ENCODE data around the gene ZNF473.

The ZNF473 gene

DNA sequence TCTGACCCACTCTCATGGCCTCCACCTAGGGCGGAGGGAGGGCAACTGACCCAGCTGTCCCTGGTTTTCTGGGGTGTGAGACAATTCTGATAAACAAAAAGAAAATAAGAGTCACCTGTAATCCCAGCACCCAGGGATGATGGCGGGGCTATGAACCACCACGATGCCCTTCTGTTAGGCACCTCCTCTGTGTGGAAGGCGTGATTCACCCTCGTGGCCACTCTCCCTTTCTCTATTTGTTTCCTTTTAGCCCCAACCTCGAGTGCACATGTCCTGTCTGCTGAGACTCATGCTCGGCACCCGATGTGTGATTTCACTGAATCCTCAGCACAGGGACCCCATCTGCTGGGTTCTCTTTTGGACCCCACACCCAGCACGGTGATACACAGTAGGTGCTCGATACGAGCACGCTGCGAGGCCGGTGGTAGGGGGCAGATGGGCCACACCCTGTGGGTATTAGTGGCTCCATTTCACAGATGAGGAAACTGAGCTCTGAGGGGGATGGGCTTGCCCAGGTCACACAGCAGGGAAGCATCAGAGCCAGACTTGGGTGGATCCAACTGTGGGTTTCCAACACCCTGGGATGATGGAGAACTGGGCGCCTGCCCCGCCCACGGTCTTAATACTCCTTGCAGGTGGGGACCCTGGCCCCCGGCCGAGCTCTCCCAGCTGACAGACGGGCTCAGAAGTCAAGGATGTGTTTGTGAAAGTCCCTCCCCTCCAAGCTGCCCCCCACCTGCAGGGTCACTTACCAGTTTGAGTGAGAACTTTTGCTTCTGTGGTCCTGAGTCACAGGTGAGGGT, 25.6 kb upstream of the ZNF473 start:
- no peaks in the 10 kb centered on the region for H3K9me3 ChIP-seq
- no peaks in the 10 kb centered on the region for H3K27me3 ChIP-seq
- TF ChIP-seq, protein P1, sequence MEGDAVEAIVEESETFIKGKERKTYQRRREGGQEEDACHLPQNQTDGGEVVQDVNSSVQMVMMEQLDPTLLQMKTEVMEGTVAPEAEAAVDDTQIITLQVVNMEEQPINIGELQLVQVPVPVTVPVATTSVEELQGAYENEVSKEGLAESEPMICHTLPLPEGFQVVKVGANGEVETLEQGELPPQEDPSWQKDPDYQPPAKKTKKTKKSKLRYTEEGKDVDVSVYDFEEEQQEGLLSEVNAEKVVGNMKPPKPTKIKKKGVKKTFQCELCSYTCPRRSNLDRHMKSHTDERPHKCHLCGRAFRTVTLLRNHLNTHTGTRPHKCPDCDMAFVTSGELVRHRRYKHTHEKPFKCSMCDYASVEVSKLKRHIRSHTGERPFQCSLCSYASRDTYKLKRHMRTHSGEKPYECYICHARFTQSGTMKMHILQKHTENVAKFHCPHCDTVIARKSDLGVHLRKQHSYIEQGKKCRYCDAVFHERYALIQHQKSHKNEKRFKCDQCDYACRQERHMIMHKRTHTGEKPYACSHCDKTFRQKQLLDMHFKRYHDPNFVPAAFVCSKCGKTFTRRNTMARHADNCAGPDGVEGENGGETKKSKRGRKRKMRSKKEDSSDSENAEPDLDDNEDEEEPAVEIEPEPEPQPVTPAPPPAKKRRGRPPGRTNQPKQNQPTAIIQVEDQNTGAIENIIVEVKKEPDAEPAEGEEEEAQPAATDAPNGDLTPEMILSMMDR (IDR thresholded peaks at IDR 0.05): no peak
- no peaks in the 10 kb centered on the region for H3K4me1 ChIP-seq (ENCODE audit: control insufficient read depth in 1 of 2, insufficient read depth in 1 of 2, low read depth in 1 of 2, low read length in 1 of 2)
- H3K27ac ChIP-seq: no peak overlapping the region
- H3K36me3 ChIP-seq: peaks cover 100% of the 10 kb centered on the region
- H3K4me3 ChIP-seq (ENCODE audit: low read depth in 1 of 2, low read length in 1 of 2): no peak overlapping the region

DNA sequence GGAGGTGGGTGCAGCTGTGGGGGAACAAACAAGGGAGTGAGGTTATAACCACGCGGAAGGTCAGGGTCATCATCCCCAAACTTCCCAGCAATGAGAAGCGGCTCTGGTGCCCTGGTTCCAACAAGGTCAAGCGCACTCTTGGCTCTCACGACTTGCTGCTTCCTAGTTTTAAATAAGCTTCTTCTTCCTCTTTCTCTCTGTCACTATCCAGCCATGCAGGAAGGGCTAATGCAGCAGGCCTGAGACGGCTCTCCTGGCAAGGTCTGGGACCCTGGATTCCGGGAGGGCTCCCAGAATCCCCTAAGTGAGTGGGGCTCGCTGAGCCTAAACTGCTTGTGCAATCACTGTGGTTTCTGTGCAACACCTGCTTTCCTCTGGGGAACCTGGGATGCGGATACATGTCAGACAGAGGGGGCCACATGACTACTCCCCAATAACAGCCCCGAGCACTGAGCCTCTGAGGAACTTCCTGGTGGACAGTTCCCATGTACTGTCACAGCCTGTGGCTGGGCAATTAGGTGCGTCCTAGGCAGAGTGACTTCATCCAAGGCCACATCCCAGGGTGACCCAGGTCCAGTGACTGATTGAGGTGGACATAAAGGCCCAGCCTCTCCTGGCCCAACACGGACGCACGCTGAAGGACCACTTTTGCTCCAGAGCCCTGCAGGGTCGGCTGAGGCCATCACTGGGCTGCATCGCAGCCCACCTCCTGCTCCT, 24.8 kb upstream of the ZNF473 start:
- Histone ChIP-seq H3K9me3 (no peaks in the 10 kb centered on the region), H3K36me3 (peaks cover 100% of the 10 kb centered on the region), H3K4me3 (ENCODE audit: low read depth in 1 of 2, low read length in 1 of 2) (no peak overlapping the region), H3K27ac (peak overlapping the region; percentile 1), H3K27me3 (no peaks in the 10 kb centered on the region), H3K4me1 (ENCODE audit: control insufficient read depth in 1 of 2, insufficient read depth in 1 of 2, low read depth in 1 of 2, low read length in 1 of 2) (no peaks in the 10 kb centered on the region)
- TF ChIP-seq, protein P1 (IDR thresholded peaks at IDR 0.05): no peak

DNA sequence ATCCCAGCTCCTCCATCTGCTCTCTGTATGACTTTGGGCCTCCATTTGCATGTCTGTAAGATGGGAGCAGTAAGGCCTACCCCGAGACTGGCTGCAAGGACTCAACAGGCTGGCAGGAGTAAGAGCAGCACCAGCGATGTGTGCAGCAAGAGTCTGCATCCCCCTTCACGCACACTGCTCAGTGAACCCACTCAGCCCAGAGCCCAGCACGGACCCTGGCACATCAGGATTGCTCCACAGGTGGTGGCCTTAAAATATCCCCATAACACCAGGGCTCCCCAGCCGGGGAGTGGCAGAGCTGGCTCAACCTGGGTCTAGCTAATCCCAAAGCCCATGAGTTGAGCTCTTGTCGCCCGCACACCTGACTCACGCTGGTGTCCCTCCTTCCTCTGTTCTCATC, 24.0 kb upstream of the ZNF473 start:
- TF ChIP-seq, protein P1 (IDR thresholded peaks at IDR 0.05): no peak
- Histone ChIP-seq H3K36me3 (peaks cover 98% of the 10 kb centered on the region), H3K9me3 (no peaks in the 10 kb centered on the region), H3K4me3 (ENCODE audit: low read depth in 1 of 2, low read length in 1 of 2) (no peak overlapping the region), H3K27ac (no peak overlapping the region), H3K27me3 (no peaks in the 10 kb centered on the region), H3K4me1 (ENCODE audit: control insufficient read depth in 1 of 2, insufficient read depth in 1 of 2, low read depth in 1 of 2, low read length in 1 of 2) (no peaks in the 10 kb centered on the region)

DNA sequence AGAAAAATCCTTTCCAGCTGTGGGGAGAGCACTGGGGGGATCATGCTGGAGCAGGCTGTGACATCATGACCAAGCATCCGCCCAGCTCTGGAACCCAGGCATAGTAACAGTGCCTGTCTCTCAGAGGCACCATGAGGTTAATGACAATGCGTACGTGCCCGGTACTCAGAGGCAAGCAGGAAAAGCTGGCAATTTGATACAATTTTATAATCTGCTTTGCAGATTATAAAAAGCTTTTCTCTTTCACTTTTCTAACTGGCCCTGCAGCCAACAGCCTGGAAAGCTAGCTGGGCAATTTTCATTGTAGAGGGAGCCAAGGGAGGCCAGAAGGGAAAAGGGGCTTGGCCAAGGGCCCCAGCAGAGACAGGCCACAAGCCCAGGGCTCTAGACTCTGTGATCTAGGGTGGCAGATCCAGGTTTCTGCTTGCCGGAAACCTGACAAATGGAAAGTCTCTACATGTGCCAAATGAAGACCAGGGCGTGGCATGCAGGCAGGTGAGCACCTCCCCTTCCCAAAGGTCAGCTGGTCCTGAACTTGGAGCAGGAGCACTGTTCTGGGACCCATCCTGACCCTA, 23.3 kb upstream of the ZNF473 start:
- Histone ChIP-seq H3K4me3 (ENCODE audit: low read depth in 1 of 2, low read length in 1 of 2) (no peak overlapping the region), H3K27ac (no peak overlapping the region), H3K27me3 (no peaks in the 10 kb centered on the region), H3K36me3 (peaks cover 98% of the 10 kb centered on the region), H3K9me3 (no peaks in the 10 kb centered on the region), H3K4me1 (ENCODE audit: control insufficient read depth in 1 of 2, insufficient read depth in 1 of 2, low read depth in 1 of 2, low read length in 1 of 2) (no peaks in the 10 kb centered on the region)
- TF ChIP-seq, protein P1 (IDR thresholded peaks at IDR 0.05): no peak

DNA sequence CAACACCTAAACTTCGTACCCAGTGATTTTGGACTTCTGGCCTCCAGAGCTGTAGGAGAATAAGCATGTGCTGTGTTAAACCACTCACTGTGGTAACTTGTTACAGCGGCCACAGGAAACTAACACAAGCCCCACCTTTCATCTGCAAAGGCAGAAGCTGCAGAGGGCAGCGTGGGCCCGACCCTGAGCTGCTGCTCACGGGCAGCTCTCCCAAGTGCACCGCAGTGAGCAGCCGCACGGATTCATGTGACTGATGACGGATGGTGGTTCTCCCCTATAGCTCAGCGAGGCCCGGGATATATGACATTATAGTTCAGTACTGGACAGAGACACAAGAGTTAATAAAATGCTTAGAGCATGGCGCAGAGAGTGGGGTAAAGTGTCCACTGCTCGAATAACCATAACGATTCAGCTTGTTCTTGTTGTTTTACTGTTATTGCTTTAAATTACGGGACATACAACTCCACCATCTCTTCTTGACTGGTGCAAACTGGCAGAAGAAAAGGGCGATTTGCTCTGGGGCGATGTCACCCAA, 22.5 kb upstream of the ZNF473 start:
- H3K4me3 ChIP-seq (ENCODE audit: low read depth in 1 of 2, low read length in 1 of 2): no peak overlapping the region
- no peaks in the 10 kb centered on the region for H3K4me1 ChIP-seq (ENCODE audit: control insufficient read depth in 1 of 2, insufficient read depth in 1 of 2, low read depth in 1 of 2, low read length in 1 of 2)
- no peaks in the 10 kb centered on the region for H3K9me3 ChIP-seq
- H3K27ac ChIP-seq: no peak overlapping the region
- peaks cover 98% of the 10 kb centered on the region for H3K36me3 ChIP-seq
- no peaks in the 10 kb centered on the region for H3K27me3 ChIP-seq
- TF ChIP-seq, protein P1 (IDR thresholded peaks at IDR 0.05): no peak

Measured in neutrophil (primary cell).